CD4-positive, CD25-positive, alpha-beta regulatory T cell (primary cell): ENCODE results near the gene R3HDM2. TPM values are rescaled to one million over a fixed set of nuclear protein-coding genes. Genes with fewer than 3 reads are reported as not detected.

Experiments used
- ATAC-seq, 2 donors: fragments of 150-1000 bp; cut with Tn5 transposase; one replicate each; pipeline ENCODE4 v1.10.0; 2021; ENCODE audit warnings: low read depth in 2 of 2, moderate number of reproducible peaks in 2 of 2, moderate library complexity in 1 of 2
- DNase-seq, 3 donors: peaks; one replicate each; pipeline versions ENCODE4 v3.0.0 to v3.0.0-alpha.2; 2012 to 2022; ENCODE audit warnings: mixed read lengths in 1 of 3
- H3K27ac ChIP-seq: one replicate; pipeline ENCODE4 v1.7.0; 2013; ENCODE audit warnings: mild to moderate bottlenecking, low read length; ENCODE audit not compliant: insufficient read depth, poor library complexity, severe bottlenecking
- H3K27me3 ChIP-seq: one replicate; pipeline ENCODE4 v1.7.0; 2013; ENCODE audit warnings: low read length; ENCODE audit not compliant: control insufficient read depth, insufficient read depth
- H3K36me3 ChIP-seq: one replicate; pipeline ENCODE4 v1.7.0; 2013; ENCODE audit warnings: mild to moderate bottlenecking, low read length, moderate library complexity; ENCODE audit not compliant: control insufficient read depth, insufficient read depth
- H3K4me1 ChIP-seq: 2 replicates; pipeline ENCODE4 v1.7.0; 2013; ENCODE audit warnings: mild to moderate bottlenecking, low read length; ENCODE audit not compliant: insufficient read depth, control insufficient read depth, poor library complexity, severe bottlenecking
- H3K4me3 ChIP-seq: one replicate; pipeline ENCODE4 v1.7.0; 2013; ENCODE audit warnings: low read depth, mild to moderate bottlenecking, low read length, moderate library complexity
- H3K9me3 ChIP-seq, 2 experiments: 1 replicate in 1 of 2; 2 replicates in 1 of 2; pipeline ENCODE4 v1.7.0; 2013; ENCODE audit warnings: low read length in 2 of 2, mild to moderate bottlenecking in 1 of 2, moderate library complexity in 1 of 2; ENCODE audit not compliant: control insufficient read depth in 2 of 2
- H3K27ac Mint-ChIP-seq, 3 donors: one replicate each; pipeline ENCODE4 v1.8.0; 2020 to 2022; ENCODE audit warnings: mild to moderate bottlenecking in 3 of 3, mixed read lengths in 3 of 3, moderate library complexity in 2 of 3
- H3K27me3 Mint-ChIP-seq: one replicate; pipeline ENCODE4 v1.8.0; 2022; ENCODE audit warnings: mild to moderate bottlenecking, mixed read lengths
- H3K36me3 Mint-ChIP-seq: one replicate; pipeline ENCODE4 v1.8.0; 2020; ENCODE audit warnings: mixed read lengths
- H3K4me1 Mint-ChIP-seq, 4 donors: one replicate each; pipeline ENCODE4 v1.8.0; 2020 to 2022; ENCODE audit warnings: mixed read lengths in 4 of 4, mild to moderate bottlenecking in 1 of 4
- H3K4me3 Mint-ChIP-seq, 4 donors: one replicate each; pipeline ENCODE4 v1.8.0; 2020 to 2022; ENCODE audit warnings: mild to moderate bottlenecking in 4 of 4, mixed read lengths in 4 of 4, moderate library complexity in 3 of 4
- H3K9me3 Mint-ChIP-seq, 7 donors: one replicate each; pipeline ENCODE4 v1.8.0; 2020 to 2022; ENCODE audit warnings: mixed read lengths in 7 of 7, mild to moderate bottlenecking in 3 of 7, moderate library complexity in 2 of 7
- polyA plus RNA-seq, 4 donors: library from polyadenylated mRNA; unstranded; fragments of 300-500 nt; fragmentation: Illumina TruSeq; gene quantifications; one replicate each; pipeline ENCODE4 v1.2.3, GENCODE V29; 2021
- total RNA-seq: library from RNA; stranded (reverse); gene quantifications from one replicate; pipeline ENCODE4 v1.2.3, GENCODE V29; 2022

R3HDM2 gene
- total and polyA plus RNA-seq, 5 donors from 2014 or later = 6.0 to 115 (median 8.1) TPM

DNA sequence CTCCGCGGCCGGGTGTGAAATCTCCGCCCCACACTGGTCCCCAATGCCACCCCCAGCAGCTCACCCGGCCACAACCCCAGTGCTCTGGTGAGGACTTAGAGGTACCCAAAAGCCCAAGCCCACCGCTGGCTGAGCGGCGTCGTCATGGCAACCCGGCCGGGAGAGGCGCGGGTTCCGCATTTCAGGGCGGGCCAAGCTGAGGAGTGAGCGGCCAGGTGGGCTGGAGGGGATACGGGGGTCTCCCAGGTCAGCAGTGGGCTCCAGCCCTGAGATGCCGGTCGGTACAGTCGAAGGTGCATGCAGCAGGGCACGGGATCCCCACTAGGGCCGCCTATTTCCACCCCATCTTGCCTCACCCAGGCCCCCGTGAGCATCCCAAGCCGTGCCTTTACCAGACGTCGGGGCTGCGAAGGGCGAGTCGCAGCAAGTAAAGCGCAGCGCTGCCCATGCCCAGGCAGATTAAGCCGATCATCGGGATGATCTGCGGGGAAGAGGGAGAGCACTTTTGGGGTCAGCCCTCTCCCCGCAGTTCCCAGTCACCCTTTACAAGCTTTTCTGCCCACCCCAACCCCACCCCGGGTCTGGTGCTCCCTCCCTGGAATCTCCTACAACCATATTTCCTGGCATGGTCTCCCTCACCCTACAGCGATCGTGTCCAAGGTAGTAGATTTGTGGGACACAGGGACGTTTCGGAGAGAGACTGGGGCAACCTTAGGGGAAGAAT, 194.5 kb downstream of the R3HDM2 start:
- peaks cover 25% of the 10 kb centered on the region for H3K36me3 Mint-ChIP-seq
- H3K9me3 ChIP-seq = no peaks in the 10 kb centered on the region
- peak overlapping the region; percentile 74 for H3K27ac ChIP-seq
- peaks cover 0 to 3% (median 0%) of the 10 kb centered on the region in 7 donors for H3K9me3 Mint-ChIP-seq
- peaks cover 27% of the 10 kb centered on the region for H3K36me3 ChIP-seq
- H3K27me3 Mint-ChIP-seq = peaks cover 37% of the 10 kb centered on the region
- H3K4me3 Mint-ChIP-seq = peak overlapping the region; percentile 89 to 99 (median 97)
- peaks cover 98% of the 10 kb centered on the region for H3K4me1 ChIP-seq
- H3K4me3 ChIP-seq = no peak overlapping the region
- DNase-seq (no peak), ATAC-seq (no peak)
- H3K27ac Mint-ChIP-seq = peak overlapping the region; percentile 79 to 92 (median 80)
- no peaks in the 10 kb centered on the region for H3K27me3 ChIP-seq
- peaks cover 6 to 94% (median 58%) of the 10 kb centered on the region in 4 donors for H3K4me1 Mint-ChIP-seq

DNA sequence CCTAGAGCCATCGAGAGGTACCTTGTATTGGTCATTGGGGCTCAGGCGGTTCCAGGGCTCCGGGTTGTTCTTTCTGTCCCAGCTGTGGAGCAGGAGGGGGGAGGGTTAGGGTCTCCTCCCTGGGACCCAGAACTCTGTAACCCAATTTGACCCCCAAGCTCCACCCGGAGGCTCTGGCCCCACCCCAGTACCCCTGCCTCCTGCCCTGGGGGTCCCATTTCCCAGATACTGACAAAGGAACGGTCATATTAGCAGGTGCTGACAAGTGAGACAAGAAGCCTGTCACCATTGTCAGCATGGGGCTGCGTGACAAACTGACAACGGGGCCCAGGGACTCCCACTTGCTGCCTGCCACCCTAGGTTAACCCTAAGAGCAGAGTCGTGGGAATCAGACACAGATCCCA, 195.1 kb downstream of the R3HDM2 start:
- H3K9me3 ChIP-seq = no peaks in the 10 kb centered on the region
- peaks cover 98% of the 10 kb centered on the region for H3K4me1 ChIP-seq
- Mint-ChIP-seq H3K4me1 (peaks cover 6 to 94% (median 60%) of the 10 kb centered on the region in 4 donors), H3K36me3 (peaks cover 26% of the 10 kb centered on the region), H3K9me3 (peaks cover 0 to 3% (median 0%) of the 10 kb centered on the region in 7 donors), H3K27me3 (peaks cover 31% of the 10 kb centered on the region), H3K4me3 (peak overlapping the region in 3 of 4 donors; percentile 76 to 99 (median 84)), H3K27ac (peak overlapping the region; percentile 34 to 97 (median 79))
- H3K4me3 ChIP-seq = no peak overlapping the region
- H3K36me3 ChIP-seq = peaks cover 27% of the 10 kb centered on the region
- no peak for DNase-seq
- peak overlapping the region; percentile 74 for H3K27ac ChIP-seq
- ATAC-seq = no peak
- no peaks in the 10 kb centered on the region for H3K27me3 ChIP-seq

GRCh38 chr12:57235017-57235727, 195.7 kb downstream of the R3HDM2 start:
- Mint-ChIP-seq H3K36me3 (peaks cover 31% of the 10 kb centered on the region), H3K27me3 (peaks cover 25% of the 10 kb centered on the region), H3K4me3 (peak overlapping the region; percentile 84 to 99 (median 88)), H3K9me3 (peaks cover 0 to 3% (median 0%) of the 10 kb centered on the region in 7 donors), H3K4me1 (peaks cover 6 to 94% (median 59%) of the 10 kb centered on the region in 4 donors), H3K27ac (peak overlapping the region; percentile 91 to 97 (median 92))
- Histone ChIP-seq H3K9me3 (no peaks in the 10 kb centered on the region), H3K4me3 (no peak overlapping the region), H3K27ac (peak overlapping the region; percentile 74), H3K4me1 (peaks cover 98% of the 10 kb centered on the region), H3K36me3 (peaks cover 27% of the 10 kb centered on the region), H3K27me3 (no peaks in the 10 kb centered on the region)
- peak in 2 of 3 donors; percentile 42 to 56 for DNase-seq
- ATAC-seq = peak; percentile 9 to 22

DNA sequence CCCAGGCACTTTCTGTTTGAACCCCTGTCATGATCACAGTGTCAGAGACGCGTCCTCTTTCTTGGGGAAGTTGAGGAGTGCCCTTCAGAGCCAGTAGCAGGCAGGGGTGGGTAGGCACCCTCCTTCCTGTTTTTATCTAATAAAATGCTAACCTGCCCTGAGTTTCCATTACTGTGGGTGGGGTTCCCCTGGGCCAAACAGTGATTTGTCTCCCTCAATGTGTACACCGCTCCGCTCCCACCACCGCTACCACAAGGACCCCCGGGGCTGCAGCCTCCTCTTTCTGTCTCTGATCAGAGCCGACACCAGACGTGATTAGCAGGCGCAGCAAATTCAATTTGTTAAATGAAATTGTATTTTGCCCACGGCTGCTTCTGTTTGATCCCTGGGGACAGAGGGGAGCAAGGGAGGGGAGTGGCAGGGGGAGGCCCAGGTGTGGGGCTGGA, 196.2 kb downstream of the R3HDM2 start:
- H3K36me3 Mint-ChIP-seq = peaks cover 33% of the 10 kb centered on the region
- peak; percentile 54 to 61 for ATAC-seq
- peak overlapping the region; percentile 91 to 98 (median 97) for H3K27ac Mint-ChIP-seq
- H3K9me3 Mint-ChIP-seq = peaks cover 0 to 3% (median 0%) of the 10 kb centered on the region in 7 donors
- no peaks in the 10 kb centered on the region for H3K27me3 ChIP-seq
- DNase-seq = peak in 2 of 3 donors; percentile 62 to 89
- peak overlapping the region; percentile 84 to 99 (median 88) for H3K4me3 Mint-ChIP-seq
- peaks cover 97% of the 10 kb centered on the region for H3K4me1 ChIP-seq
- H3K4me1 Mint-ChIP-seq = peaks cover 6 to 97% (median 58%) of the 10 kb centered on the region in 4 donors
- H3K9me3 ChIP-seq = no peaks in the 10 kb centered on the region
- H3K27me3 Mint-ChIP-seq = peaks cover 23% of the 10 kb centered on the region
- H3K4me3 ChIP-seq = peak overlapping the region; percentile 48
- H3K36me3 ChIP-seq = peaks cover 27% of the 10 kb centered on the region
- H3K27ac ChIP-seq = peak overlapping the region; percentile 74

DNA sequence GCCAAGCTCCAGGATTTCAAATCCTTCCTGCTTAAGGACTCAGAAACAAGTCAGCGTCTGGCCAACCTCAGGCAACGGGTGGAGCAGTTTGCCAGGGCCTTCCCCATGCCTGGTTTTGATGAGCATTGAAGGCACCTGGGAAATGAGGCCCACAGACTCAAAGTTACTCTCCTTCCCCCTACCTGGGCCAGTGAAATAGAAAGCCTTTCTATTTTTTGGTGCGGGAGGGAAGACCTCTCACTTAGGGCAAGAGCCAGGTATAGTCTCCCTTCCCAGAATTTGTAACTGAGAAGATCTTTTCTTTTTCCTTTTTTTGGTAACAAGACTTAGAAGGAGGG, 196.6 kb downstream of the R3HDM2 start:
- H3K9me3 Mint-ChIP-seq = peaks cover 0 to 3% (median 0%) of the 10 kb centered on the region in 7 donors
- H3K27ac Mint-ChIP-seq = peak overlapping the region; percentile 91 to 98 (median 97)
- Histone ChIP-seq H3K36me3 (peaks cover 27% of the 10 kb centered on the region), H3K27ac (peak overlapping the region; percentile 74), H3K4me3 (peak overlapping the region; percentile 48), H3K9me3 (no peaks in the 10 kb centered on the region), H3K4me1 (peaks cover 95% of the 10 kb centered on the region), H3K27me3 (no peaks in the 10 kb centered on the region)
- DNase-seq (no peak), ATAC-seq (no peak)
- H3K4me3 Mint-ChIP-seq = peak overlapping the region; percentile 84 to 99 (median 88)
- H3K36me3 Mint-ChIP-seq = peaks cover 34% of the 10 kb centered on the region
- H3K4me1 Mint-ChIP-seq = peaks cover 6 to 97% (median 58%) of the 10 kb centered on the region in 4 donors
- peaks cover 23% of the 10 kb centered on the region for H3K27me3 Mint-ChIP-seq

DNA sequence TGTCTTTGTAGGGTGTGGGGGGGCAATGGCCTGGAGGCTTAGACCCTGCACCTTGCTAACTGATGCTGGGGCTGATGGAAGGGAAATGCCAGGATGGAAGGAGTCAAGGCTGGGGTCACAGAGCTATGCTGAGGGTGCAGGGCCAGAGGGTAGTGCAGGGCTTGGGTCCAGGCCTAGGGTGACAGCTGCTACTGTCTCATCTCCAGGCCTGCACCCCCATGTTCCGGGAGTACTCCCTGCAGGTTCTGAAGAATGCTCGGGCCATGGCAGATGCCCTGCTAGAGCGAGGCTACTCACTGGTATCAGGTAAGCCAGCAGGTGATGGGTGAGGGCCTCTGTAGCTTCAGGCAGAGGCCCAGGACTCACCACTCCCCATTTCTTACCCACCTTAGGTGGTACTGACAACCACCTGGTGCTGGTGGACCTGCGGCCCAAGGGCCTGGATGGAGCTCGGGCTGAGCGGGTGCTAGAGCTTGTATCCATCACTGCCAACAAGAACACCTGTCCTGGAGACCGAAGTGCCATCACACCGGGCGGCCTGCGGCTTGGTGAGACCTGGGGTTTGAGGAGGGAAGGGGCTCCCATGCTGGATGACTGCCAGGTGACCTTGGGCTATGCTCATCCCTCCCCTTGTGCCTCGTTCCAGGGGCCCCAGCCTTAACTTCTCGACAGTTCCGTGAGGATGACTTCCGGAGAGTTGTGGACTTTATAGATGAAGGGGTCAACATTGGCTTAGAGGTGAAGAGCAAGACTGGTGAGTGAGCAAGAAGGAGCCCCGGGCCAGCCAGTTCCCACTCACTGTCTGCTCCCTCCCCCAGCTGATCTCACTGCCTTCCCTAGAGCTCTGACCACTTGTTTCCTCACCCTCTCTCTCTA, 197.2 kb downstream of the R3HDM2 start:
- H3K4me1 Mint-ChIP-seq = peaks cover 6 to 97% (median 58%) of the 10 kb centered on the region in 4 donors

More for the DNA sequence above, 197.2 kb downstream of the R3HDM2 start:
- H3K27me3 Mint-ChIP-seq = peaks cover 18% of the 10 kb centered on the region
- DNase-seq = no peak
- no peaks in the 10 kb centered on the region for H3K9me3 Mint-ChIP-seq
- peak overlapping the region; percentile 84 to 99 (median 88) for H3K4me3 Mint-ChIP-seq
- Histone ChIP-seq H3K27ac (peak overlapping the region; percentile 74), H3K4me1 (peaks cover 96% of the 10 kb centered on the region), H3K4me3 (no peak overlapping the region), H3K9me3 (no peaks in the 10 kb centered on the region), H3K27me3 (no peaks in the 10 kb centered on the region), H3K36me3 (peaks cover 27% of the 10 kb centered on the region)
- peaks cover 34% of the 10 kb centered on the region for H3K36me3 Mint-ChIP-seq
- ATAC-seq = no peak
- peak overlapping the region; percentile 91 to 98 (median 97) for H3K27ac Mint-ChIP-seq
